ENCODE measurements around the gene CST9. TPM values are rescaled to one million over a fixed set of nuclear protein-coding genes. Genes with fewer than 3 reads are reported as not detected.

Gene CST9
- total and polyA plus RNA-seq, 2 of the 13 experiments (the other 11 are each of a cell fraction or from before 2014, with no cell fraction given), result 0.07 TPM; not detected in 1

GRCh38 chr20:23629542-23630391 lies 24.1 kb upstream of the CST9 start (continued):
- TF ChIP-seq HIVEP1 (CRISPR knock-in tag; IDR thresholded peaks at IDR 0.05) (no peak), ZNF576 (CRISPR knock-in tag; IDR thresholded peaks at IDR 0.05) (no peak), ERF (CRISPR knock-in tag; IDR thresholded peaks at IDR 0.05) (no peak), SIX4 (CRISPR knock-in tag; IDR thresholded peaks at IDR 0.05) (peak; percentile 16; the same call in 1 of the 2 replicates), EEA1 (CRISPR knock-in tag; IDR thresholded peaks at IDR 0.05; ENCODE audit: borderline replicate concordance) (peak; percentile 67; the same call in 1 of the 2 replicates), FOSL2 (CRISPR knock-in tag; IDR thresholded peaks at IDR 0.05) (no peak), ZMYM2 (CRISPR knock-in tag; IDR thresholded peaks at IDR 0.05) (no peak; the same call in 1 of the 2 replicates), ZBED4 (CRISPR knock-in tag; IDR thresholded peaks at IDR 0.05; ENCODE audit: borderline replicate concordance) (no peak), FOXA3 (CRISPR knock-in tag; IDR thresholded peaks at IDR 0.05) (peak; percentile 10; the same call in 1 of the 2 replicates), PBX3 (CRISPR knock-in tag; IDR thresholded peaks at IDR 0.05; ENCODE audit: borderline replicate concordance) (no peak), KLF16 (CRISPR knock-in tag; IDR thresholded peaks at IDR 0.05) (0 out of 4 replicates have a peak, but pooled peaks of 1 of the 2 experiments have one; percentile 17), ZNF619 (CRISPR knock-in tag; IDR thresholded peaks at IDR 0.05) (peak; percentile 53; the same call in 1 of the 2 replicates), EP300 (IDR thresholded peaks at IDR 0.05; ENCODE audit: low read depth in 2 of 2, low read length in 2 of 2) (no peak; a peak in 1 of 4 replicates), EP300 (CRISPR knock-in tag; IDR thresholded peaks at IDR 0.05; ENCODE audit: borderline replicate concordance) (no peak), ZNF580 (CRISPR knock-in tag; IDR thresholded peaks at IDR 0.05; ENCODE audit: borderline replicate concordance, low read depth) (0 out of 2 replicates have a peak, but pooled peaks have one; percentile 46), RAD21 (CRISPR knock-in tag; IDR thresholded peaks at IDR 0.05) (no peak), ZNF768 (CRISPR knock-in tag; IDR thresholded peaks at IDR 0.05) (no peak), U2AF1 (optimal IDR thresholded peaks at IDR 0.05; ENCODE audit: low read depth, low read length) (peak; percentile 26), ZFAT (CRISPR knock-in tag; conservative IDR thresholded peaks at IDR 0.05) (no peak)

All from HepG2 (cell line).